ENCODE results near the gene SULT1A1.
A peak's percentile ranks its signal among the peaks of the same experiment; 100 is the strongest.
"Not testable (repeated sequence)": the region's sequence is repeated elsewhere in the genome, so short reads cannot be mapped to it uniquely, and the experiment has no call there.

The SULT1A1 gene

DNA sequence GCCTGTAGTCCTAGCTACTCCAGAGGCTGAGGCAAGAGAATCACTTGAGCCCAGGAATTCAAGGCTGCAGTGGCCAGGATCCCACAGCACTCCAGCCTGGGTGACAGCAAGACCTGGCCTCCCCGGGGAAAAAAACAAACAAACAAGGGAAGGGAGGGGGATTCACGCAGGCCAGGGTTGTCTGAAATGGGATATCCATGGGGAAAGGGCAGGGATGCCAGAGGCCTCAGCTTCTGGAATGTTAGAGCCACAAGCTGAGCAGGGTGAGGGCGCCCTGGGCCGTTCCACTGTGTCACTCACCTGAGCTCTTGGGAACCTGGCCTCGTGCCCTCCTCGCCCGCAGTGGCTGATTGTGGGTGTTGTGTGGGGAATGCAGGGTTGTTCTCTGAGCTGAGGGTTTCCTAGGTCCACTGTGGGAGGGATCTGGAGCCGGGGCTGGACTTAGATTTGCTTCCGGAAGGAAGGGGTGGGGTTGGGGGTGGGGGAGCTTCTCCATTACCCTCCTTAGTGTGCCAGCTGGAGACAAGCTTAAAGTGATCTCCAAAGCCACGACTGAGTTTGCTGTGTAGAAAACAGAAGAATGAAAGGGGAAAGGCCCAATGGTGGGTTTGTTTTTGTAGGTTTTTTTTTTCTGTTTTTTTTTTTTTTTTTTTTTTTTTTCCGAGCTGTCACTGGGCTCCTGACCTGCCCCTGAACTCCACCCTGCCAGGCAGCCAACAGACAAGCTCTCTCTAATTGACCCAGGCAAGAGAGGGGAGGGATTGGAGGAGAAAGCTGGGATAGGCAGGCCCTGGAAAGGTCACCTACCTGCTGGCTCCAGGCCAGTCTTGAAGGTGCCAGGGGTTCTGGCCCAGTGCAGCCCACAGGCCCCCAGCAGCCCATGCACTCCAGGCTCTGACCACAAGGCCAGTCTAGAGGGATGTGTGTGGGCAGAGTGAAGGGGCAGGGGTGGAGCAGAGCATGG, at the start of gene SULT1A1:
TSS of gene SULT1A1 (minus strand) at position 414 of the 964 bp plus-strand sequence. CDS start 1,189 bp downstream, outside the sequence.
- no peak for DNase-seq (ENCODE audit: low read depth)

DNA sequence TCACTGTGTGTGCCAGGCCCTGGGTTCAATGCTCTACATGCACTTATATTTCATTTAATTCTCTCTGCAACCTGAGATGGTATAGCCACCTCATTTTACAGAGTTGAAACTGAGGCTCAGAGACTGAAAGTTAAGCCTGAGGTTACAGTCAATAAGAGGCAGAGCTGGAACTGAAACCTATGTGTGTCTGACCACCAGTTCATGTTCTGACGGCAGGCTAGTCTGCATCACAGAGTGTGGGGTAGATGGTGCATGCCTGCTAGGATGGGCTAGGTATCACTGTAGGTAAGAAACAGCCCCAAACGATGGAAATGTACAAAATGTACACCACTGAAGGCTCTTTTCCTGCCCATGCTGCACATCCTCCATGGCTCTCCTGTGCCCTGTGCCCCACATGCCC, 30.1 kb upstream of the SULT1A1 start:
- DNase-seq (ENCODE audit: low read depth) = not testable (repeated sequence)

DNA sequence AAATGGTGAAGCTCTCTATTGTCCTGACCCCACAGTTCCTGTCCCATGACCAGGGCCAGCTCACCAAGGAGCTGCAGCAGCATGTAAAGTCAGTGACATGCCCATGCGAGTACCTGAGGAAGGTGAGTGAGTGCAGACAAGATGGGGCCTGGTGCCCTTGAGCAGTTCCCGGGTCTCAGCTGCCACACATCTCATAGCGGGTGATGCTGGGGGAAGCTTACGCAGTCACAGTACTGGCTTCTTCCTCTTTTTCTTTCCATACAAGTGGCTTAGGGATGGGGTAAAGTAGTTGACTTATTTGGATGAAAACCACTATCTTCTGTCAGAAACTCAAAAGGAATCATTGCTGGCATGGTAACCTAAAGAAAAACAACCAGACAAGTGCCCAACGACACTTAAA, 28.5 kb upstream of the SULT1A1 start:
- DNase-seq (ENCODE audit: low read depth) = not testable (repeated sequence)

DNA sequence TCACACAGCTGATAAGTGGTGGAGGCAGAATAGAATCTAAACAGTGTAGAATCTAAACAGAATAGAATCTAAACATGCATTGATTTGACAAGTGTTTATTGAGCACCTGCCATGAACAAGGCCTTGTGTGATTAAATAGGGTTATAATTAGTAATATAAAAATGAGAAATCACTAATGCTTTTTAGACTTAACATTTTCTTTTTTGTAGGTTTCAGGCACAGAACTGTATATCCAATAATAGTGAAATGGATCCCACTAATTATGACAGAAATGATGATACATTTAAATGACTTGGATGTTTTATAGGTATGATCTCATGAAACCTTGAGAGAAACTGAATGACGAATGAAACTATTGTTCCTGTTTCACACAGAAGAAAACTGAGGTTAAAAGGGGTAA, 27.9 kb upstream of the SULT1A1 start, which contains the start of gene NPIPB8:
TSS of gene NPIPB8 (plus strand) at position 301 of the 400 bp plus-strand sequence. CDS start 296 bp downstream, outside the sequence.
- not testable (repeated sequence) for DNase-seq (ENCODE audit: low read depth)

DNA sequence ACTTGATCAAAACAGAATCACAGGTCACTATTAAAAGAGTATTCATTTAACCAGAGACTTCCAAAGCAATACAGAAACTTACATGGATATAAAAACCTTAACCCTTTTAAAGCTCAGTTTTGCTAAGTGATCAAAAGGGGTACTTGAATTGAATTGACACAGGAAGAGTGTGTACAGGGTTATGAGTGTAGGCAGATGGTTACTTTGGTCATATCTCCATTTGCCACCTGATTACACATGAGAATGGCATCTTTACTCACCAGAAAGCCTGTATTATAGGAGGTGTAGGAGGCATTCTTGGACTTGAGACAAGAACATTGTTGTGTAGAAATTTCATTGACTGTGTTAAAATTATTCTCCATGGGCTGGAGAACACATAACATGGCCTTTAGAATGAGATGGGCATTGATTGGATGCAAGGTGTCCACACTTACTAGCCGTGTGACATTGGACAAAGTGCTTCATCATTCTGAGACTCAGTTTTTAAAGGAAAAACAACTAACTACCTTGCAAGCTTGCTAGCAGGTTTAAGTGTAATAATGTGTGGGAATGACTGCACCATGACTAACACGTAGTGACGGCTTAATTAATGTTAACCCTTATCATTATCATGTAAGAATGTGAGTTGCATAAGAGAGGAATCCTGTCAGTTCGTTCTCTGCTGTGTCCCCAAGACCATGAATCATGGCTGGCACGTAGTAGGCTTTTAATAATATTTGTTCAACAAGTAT, 26.4 kb upstream of the SULT1A1 start:
- DNase-seq (ENCODE audit: low read depth) = not testable (repeated sequence)

DNA sequence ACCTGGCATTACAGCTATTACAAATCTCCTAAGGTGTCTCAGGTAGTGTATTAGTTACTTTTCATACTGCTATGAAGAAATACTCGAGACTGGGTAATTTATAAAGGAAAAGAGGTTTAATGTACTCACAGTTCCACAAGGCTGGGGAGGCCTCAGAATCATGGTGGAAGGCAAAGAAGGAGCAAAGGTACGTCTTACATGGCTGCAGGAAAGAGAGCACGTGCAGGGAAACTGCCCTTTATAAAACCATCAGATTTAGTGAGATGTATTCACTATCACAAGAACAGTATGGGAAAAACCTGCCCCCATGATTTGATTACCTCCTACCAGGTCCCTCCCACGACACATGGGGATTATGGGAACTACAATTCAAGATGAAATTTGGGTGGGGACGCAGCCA, 21.1 kb upstream of the SULT1A1 start:
- DNase-seq (ENCODE audit: low read depth) = not testable (repeated sequence)

DNA sequence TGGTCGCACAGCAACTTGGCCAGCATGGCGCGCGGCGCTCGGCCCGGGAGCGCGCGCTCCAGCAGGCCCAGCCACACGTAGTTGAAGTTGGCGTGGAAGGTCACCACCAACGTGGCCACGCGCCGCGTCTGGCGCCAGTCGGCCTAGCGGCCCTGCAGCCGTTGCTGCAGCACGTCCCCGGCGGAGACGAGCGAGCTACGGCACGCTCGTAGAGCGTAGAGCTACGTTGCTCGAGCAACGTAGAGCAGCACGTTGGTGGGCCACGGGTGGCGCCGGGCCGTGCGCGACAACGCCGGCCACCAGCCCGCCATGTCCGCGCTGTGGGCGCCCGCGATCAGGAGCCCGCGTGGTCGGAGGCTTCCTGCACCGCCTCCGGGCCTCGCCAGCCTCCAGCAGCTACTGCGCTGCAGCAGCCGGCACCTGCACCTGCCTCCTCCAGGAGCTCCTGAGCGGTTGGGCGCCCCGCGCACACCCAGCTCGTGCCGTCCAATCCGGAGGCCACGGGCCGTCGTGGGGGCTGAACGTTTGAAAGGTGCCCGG, 13.4 kb upstream of the SULT1A1 start:
- peak; percentile 42 for DNase-seq (ENCODE audit: low read depth)

DNA sequence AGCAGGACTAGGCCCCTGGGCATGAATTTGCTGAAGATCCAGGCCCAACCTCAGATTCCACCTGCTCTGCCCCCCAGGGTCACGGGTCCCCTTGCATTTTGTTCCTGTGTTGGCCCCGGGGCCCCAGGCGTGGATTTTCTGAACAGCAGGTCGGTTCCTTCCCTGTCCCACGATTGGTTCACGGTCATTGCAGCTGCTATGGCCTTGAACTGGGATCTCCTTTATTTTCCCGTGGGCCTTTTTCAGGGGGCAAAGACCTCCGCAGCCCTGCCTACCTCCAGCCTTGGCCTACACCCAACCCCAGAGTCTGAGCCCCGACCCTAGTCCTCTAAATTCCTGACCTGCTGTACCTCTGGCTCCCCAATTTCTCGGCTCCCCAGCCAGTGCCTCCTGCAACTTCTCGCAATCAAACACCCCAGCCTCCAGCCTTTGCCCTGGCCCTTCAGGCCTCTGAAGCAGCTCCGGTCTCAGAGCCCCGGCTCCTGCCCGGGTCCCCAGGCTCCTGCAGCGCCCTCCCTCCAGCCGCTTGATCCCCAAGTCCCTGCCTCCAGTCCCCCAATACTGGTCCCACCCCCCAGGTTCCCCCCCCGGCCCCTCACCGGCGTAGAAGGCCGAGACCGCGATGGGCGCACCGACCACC, 12.8 kb upstream of the SULT1A1 start:
- not testable (repeated sequence) for DNase-seq (ENCODE audit: low read depth)

DNA sequence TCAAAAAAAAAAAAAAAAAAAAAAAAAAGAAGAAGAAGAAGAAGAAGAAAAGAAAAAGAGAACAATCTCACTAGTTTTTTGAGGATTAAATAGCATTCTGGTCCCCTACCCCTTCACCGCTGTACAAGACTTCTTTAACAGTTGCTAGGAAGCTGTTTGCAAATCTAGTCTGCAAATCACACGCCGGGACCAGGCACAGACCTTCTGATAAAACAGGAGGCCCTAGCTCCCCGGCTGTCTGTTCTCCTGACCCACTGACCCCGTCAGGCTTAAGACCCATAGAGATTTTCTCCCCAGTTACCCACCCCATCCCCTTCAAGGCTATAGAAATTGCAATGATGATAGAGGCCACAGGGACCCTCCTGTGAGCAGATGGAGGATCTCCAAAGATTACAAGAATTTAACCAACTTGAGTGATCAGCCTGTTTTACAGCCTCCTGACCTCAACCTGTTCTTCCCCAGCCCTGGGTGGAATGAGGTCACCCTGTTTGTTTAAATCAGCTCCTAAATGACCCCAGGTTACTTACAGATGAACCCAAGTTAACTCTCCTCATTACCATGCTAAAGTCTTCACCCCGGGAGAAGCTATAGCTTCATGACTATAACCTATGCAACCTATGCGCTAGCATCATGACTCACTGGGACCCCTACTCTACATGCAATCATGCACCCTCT, 11.8 kb upstream of the SULT1A1 start:
- no peak for DNase-seq (ENCODE audit: low read depth)

DNA sequence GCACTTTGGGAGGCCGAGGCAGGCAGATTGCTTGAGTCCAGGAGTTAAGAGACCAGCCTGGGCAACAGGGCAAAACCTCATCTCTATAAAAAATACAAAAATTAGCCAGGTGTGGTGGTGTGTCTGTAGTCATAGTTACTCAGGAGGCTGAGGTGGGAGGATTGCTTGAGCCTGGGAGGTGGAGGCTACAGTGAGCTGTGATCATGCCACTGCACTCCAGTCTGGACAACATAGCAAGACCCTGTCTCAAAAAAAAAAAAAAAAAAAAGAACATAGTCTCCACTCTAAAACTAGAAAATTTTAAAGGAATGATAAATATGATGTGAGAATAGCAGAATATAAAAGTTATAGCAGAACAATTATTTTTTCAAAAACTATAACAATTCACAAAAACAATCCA, 10.5 kb upstream of the SULT1A1 start:
- DNase-seq (ENCODE audit: low read depth) = not testable (repeated sequence)

DNA sequence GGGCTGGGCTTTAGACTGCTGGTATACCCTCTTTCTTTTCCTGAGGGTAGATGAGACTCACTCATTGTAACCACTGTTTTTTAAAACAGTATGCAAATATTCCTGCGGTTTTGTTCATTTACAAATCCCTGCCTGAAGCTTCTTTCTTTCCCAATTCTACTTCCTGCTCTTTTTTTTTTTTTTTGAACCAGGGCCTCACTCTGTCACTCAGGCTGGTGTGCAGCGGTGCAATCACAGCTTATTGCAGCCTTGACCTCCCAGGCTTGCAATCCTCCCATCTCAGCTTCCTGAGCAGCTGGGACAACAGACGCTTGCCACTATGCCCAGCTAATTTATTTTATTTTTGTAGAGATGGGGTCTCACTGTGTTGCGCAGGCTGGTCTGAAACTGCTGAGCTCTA, 8.0 kb upstream of the SULT1A1 start:
- DNase-seq (ENCODE audit: low read depth) = no peak

DNA sequence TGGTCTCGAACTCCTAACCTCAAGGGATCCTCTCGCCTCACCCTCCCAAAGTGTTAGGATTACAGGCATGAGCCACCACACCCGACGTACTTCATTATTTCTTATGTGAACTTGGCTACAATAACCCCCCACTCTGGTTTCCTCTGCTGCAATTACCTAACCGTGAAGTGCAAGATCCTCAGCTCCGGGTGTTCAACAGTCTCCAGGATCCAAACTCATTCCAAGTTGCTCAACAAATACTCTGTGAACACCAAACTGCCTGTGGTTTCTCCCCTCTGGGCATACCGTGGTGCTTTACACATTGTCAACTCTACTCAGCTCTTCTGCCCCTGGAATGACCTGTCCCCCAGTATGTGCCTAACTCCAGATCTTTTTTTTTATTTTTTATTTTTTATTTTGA, 6.8 kb upstream of the SULT1A1 start:
- DNase-seq (ENCODE audit: low read depth) = no peak

DNA sequence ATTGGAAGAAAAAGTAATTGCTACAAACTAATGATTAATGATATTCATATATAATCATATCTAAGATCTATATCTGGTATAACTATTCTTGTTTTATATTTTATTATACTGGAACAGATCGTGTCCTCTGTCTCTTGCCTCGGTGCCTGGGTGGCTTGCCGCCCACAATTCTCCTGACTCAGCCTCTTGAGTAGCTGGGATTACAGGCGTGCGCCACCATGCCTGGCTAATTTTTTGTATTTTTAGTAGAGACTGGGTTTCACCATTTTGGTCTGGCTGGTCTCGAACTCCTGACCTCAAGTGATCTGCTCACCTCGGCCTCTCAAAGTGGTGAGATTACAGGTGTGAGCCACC, 6.4 kb upstream of the SULT1A1 start:
- not testable (repeated sequence) for DNase-seq (ENCODE audit: low read depth)

DNA sequence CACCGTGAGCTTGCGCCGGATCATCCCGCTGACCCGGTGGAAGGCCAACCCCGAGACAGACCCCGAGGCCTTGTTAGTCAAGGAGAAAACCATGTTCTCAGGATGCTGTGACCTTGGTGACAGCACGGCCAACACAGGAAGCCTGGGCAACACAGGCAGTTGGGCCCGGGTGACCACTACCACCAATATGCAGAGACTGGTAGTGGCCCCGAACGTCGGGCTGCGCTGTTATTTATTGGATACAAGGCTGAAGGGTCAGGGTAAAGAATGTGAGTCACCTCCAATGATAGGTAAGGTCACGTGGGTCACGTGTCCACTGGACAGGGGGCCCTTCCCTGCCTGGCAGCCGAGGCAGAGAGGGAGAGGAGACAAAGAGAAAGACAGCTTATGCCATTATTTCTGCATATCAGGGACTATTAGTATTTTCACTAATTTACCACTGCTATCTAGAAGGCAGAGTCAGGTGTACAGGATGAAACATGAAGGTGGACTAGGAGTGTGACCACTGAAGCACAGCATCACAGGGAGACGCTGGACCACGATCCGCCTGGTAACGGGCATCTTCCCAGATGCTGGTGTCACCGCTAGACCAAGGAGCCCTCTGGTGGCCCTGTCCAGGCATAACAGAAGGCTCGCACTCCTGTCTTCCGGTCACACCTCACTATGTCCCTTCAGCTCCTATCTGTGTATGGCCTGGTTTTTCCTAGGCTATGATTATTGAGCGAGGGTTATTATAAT, 5.8 kb upstream of the SULT1A1 start:
- DNase-seq (ENCODE audit: low read depth) = not testable (repeated sequence)

DNA sequence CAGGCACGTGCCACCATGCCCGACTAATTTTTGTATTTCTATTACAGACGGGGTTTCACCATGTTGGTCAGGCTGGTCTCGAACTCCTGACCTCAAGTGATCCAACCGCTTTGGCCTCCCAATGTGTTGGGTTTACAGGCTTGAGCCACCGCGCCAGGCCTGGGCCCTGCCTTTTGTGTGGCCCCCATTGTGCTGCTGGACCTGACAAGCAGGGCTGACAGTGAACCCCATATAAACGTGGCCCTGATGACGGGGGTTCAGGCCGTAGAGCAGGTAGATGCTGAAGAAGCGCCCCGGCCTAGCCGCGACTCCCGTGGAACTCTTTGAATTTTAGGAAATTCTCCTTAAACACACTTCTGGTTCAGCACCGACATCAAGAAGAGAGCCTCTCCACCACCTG, 4.7 kb upstream of the SULT1A1 start:
- not testable (repeated sequence) for DNase-seq (ENCODE audit: low read depth)

DNA sequence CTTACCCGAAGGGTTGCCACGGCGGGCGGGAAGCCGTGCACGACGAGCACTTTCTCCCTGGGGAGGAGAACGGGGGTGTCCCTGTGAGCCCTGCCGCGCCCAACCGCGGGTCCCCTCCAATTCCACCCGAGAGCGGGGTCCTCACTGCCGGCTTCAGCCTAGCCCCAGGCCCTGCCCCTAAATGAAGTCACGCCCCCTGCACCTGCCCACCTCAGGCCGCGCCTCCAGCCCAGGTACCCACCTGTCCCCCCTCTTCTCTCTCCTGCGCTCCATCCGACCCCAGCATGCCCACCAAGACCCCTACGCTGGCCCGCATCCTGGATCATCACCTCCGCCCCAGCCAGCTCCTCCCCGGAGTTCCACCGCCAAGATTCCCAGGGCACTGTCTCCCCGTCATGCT, 4.1 kb upstream of the SULT1A1 start:
- DNase-seq (ENCODE audit: low read depth) = not testable (repeated sequence)

DNA sequence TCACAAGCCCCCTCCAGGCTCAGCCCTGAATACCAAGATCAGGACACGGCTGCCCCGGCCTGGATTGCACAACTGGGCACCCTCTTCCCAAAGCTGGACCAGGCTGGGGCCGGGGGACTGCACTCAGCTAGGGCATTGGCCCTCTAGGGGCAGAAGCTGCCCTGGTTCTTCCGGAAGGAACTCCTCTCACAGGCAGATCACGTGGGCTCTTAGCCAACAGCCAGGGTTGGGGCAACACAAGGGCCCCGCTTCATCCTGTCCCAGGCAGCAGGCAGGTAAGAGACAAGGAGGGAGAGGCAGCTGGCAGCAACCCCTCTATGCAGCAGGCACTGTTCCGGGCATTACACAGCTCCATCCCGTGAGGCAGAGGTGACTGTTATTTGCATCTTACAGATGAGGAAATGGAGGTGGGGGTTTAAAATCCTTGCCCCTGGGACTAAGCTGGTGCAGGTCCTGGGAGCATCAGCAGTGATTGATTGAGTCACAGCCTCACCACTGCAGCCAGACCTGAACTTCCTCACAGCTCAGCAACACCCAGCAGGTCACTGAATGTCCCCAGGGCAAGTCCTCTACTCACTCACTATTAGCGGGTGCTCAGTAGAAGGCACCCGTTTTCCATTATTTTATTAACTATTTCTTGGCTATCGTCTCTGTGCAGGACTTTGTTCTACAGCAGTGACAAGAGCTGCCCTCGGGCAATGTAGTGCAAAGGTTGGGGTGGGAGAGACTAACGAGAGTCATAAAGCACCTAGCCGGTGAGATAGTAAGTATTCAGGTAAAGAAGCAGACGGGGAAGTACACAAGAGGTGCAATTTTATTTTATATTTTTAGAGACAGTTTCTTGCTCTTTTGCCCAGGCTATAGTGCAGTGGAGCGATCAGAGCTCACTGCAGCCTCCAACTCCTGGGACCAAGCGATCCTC, 2.8 kb upstream of the SULT1A1 start:
- not testable (repeated sequence) for DNase-seq (ENCODE audit: low read depth)

DNA sequence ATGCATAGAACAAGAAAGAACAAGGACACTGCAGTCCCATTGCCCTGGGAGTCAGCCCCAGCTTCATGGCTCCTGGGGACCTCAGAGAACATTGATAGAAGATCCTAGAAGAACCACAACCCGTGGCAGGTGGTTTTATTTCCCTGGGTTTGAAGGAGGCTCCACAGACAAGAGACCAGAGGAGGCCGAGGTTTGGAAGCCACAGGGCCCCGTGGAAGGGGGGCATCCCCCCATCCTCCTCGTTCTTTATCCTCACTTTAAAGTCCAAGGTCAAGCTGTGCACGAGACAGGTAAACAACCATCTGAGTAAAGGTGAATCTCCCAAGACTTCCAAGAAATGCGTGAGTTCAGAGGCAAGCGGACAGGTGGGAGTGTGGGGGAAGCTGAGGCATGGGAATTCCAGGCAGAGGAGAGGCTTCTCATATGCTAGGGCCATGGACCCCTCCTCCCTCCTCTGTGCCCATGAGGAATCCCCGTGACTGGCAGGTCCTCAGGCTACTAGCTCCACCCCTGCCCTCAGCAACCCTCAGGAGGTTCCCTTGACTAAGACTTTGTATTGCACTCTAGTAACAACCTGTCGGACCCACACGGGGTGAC, 849 bp upstream of the SULT1A1 start:
- no peak for DNase-seq (ENCODE audit: low read depth)
